ENCODE measurements around the gene ENGASE. TPM values are rescaled to one million over a fixed set of nuclear protein-coding genes. Genes with fewer than 3 reads are reported as not detected.
A peak's percentile ranks its signal among the peaks of the same experiment; 100 is the strongest.

The ENGASE gene
- total and polyA plus RNA-seq, 2 experiments from 2014 or later: 9.0 to 27.1 TPM

DNA sequence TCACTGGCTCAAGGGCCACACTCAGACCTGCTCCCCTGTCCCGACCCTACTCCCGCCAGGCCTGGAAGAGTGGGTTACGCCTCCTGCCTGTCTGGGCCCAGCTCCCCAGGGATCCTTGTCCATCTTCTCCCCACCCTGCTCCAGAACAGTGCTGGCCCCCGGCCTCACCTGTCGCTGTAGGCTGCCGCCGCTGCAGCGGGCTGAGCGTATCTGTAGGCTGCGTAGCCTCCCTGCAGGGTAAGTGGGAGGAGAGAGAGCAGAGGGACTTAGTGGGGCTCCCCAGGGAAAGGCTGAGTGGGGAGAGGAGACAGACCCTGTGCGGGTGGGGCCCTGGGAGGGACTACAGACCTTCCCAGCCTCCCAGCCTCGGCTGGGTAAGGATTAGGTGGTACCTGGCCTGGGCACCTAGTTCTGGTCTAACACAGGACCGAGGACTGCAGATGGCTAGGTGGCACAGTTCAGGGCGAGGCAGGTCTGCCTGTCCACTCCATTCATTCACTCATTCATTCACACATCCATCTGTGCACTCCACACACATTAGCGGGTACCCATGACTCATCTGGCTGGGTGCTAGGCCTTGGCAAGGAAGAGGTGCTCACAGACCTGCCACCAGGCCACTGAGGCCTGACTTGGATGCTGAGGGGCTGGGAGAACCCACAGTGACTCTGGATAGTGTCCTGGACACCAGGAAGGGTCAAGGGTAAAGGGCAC lies 20.9 kb downstream of the ENGASE start:
- ATAC-seq (no peak), DNase-seq (ENCODE audit: low spot score) (no peak)
- no peak for TF ChIP-seq EZH2 (IDR thresholded peaks at IDR 0.05; ENCODE audit: low read depth, unreplicated experiment)
- no peak for TF ChIP-seq ZNF331 (CRISPR knock-in tag; IDR thresholded peaks at IDR 0.05; ENCODE audit: low read depth)
- no peak for TF ChIP-seq STAT1 (IDR thresholded peaks at IDR 0.05; ENCODE audit: unreplicated experiment)
- TF ChIP-seq, protein P1, sequence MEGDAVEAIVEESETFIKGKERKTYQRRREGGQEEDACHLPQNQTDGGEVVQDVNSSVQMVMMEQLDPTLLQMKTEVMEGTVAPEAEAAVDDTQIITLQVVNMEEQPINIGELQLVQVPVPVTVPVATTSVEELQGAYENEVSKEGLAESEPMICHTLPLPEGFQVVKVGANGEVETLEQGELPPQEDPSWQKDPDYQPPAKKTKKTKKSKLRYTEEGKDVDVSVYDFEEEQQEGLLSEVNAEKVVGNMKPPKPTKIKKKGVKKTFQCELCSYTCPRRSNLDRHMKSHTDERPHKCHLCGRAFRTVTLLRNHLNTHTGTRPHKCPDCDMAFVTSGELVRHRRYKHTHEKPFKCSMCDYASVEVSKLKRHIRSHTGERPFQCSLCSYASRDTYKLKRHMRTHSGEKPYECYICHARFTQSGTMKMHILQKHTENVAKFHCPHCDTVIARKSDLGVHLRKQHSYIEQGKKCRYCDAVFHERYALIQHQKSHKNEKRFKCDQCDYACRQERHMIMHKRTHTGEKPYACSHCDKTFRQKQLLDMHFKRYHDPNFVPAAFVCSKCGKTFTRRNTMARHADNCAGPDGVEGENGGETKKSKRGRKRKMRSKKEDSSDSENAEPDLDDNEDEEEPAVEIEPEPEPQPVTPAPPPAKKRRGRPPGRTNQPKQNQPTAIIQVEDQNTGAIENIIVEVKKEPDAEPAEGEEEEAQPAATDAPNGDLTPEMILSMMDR (conservative IDR thresholded peaks at IDR 0.05; ENCODE audit: low read depth in 2 of 2): no peak
- no peak for TF ChIP-seq CREB1 (CRISPR knock-in tag; IDR thresholded peaks at IDR 0.05; ENCODE audit: low read depth)
- Histone ChIP-seq H3K36me3 (ENCODE audit: insufficient read depth) (no peaks in the 10 kb centered on the region), H3K4me1 (ENCODE audit: insufficient read depth) (peaks cover 8% of the 10 kb centered on the region; the same call in 1 of the 2 replicates), H3K9me2 (ENCODE audit: insufficient read depth) (no peaks in the 10 kb centered on the region), H3F3A (replicated peaks; ENCODE audit: low read depth) (no peaks in the 10 kb centered on the region), H3K79me2 (replicated peaks; ENCODE audit: insufficient read depth) (no peaks in the 10 kb centered on the region), H4K20me1 (replicated peaks; ENCODE audit: insufficient read depth) (no peaks in the 10 kb centered on the region), H2AFZ (no peak overlapping the region), H3K4me3 (no peak overlapping the region), H3K27me3 (ENCODE audit: insufficient read depth) (no peaks in the 10 kb centered on the region), H3K27ac (ENCODE audit: low read depth) (no peak overlapping the region), H3K4me2 (no peak overlapping the region)
- Mint-ChIP-seq H3K9me3 (no peaks in the 10 kb centered on the region), H3K4me1 (peaks cover 15% of the 10 kb centered on the region), H3K27ac (no peak overlapping the region), H3K4me3 (no peak overlapping the region), H3K27me3 (ENCODE audit: insufficient read depth, low read depth, poor library complexity) (peaks cover 10% of the 10 kb centered on the region), H3K36me3 (ENCODE audit: low read depth) (peaks cover 3% of the 10 kb centered on the region; the same call in 1 of the 3 replicates)

DNA sequence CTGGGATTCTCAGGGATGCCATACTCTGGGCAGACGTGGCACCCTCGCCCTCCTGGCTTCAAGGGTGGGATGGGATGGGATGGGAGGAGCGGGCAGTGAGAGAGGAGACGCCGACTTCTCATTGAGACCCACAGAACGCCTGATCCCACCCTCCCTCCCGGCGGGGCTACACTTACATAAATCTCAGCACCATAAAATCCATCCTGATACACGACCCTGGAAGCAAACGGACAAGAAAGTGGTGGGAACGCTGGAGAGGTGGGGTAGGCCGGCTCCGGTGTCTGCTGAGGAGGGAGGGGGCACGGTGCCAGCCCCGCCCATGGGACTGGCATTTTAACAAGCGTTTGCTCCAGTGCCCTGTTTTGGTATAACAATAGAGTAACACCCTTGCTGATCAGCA lies 21.9 kb downstream of the ENGASE start:
- ATAC-seq (no peak), DNase-seq (ENCODE audit: low spot score) (no peak)
- Histone ChIP-seq H3K27ac (ENCODE audit: low read depth) (no peak overlapping the region), H3K4me2 (peak overlapping the region; percentile 82), H4K20me1 (replicated peaks; ENCODE audit: insufficient read depth) (no peaks in the 10 kb centered on the region), H3K4me3 (peak overlapping the region; percentile 68), H3K36me3 (ENCODE audit: insufficient read depth) (no peaks in the 10 kb centered on the region), H3K9me2 (ENCODE audit: insufficient read depth) (no peaks in the 10 kb centered on the region), H2AFZ (no peak overlapping the region; the same call in 1 of the 2 replicates), H3K79me2 (replicated peaks; ENCODE audit: insufficient read depth) (no peaks in the 10 kb centered on the region), H3F3A (replicated peaks; ENCODE audit: low read depth) (no peaks in the 10 kb centered on the region), H3K4me1 (ENCODE audit: insufficient read depth) (peaks cover 8% of the 10 kb centered on the region; the same call in 1 of the 2 replicates), H3K27me3 (ENCODE audit: insufficient read depth) (no peaks in the 10 kb centered on the region)
- Mint-ChIP-seq H3K4me1 (peaks cover 12% of the 10 kb centered on the region), H3K36me3 (ENCODE audit: low read depth) (no peaks in the 10 kb centered on the region), H3K9me3 (no peaks in the 10 kb centered on the region), H3K27me3 (ENCODE audit: insufficient read depth, low read depth, poor library complexity) (peaks cover 10% of the 10 kb centered on the region), H3K27ac (no peak overlapping the region), H3K4me3 (peak overlapping the region; percentile 58)
- TF ChIP-seq EZH2phosphoT487 (IDR thresholded peaks at IDR 0.05; ENCODE audit: unreplicated experiment) (no peak), JUNB (IDR thresholded peaks at IDR 0.05; ENCODE audit: unreplicated experiment) (no peak), ZNF114 (CRISPR knock-in tag; IDR thresholded peaks at IDR 0.05) (no peak)

All from GM23338 (cell line).